Measurements from ENCODE around the gene KCNQ1.

The KCNQ1 gene

DNA sequence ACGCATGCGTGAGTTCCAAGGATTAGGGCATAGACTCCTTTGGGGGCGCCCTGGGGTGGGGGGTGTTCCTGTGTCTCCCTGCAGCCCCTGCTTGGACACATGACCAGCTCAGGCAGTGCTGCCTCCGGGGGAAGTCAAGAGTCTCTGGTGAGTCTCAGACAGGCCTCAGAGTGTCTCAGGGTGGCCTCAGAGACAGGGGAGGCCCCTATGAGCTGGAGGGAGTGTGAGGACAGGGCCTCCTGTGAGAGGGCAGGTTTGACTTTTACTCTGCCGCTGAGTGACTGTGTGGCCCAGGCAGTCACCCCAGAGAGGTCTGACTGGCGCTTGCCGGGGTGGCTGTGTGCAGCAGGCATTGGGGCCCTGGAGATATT, 296.2 kb downstream of the KCNQ1 start:
- TF ChIP-seq TOX (CRISPR knock-in tag; IDR thresholded peaks at IDR 0.05; ENCODE audit: borderline replicate concordance) (no peak), CREB5 (CRISPR knock-in tag; IDR thresholded peaks at IDR 0.05; ENCODE audit: low read depth) (no peak), SNAI2 (CRISPR knock-in tag; IDR thresholded peaks at IDR 0.05) (no peak), TCF4 (CRISPR knock-in tag; IDR thresholded peaks at IDR 0.05; ENCODE audit: borderline replicate concordance) (no peak), ISL1 (CRISPR knock-in tag; IDR thresholded peaks at IDR 0.05) (no peak), ZNF8 (CRISPR knock-in tag; IDR thresholded peaks at IDR 0.05) (no peak), BACH2 (CRISPR knock-in tag; IDR thresholded peaks at IDR 0.05; ENCODE audit: borderline replicate concordance) (no peak), ESRRG (CRISPR knock-in tag; IDR thresholded peaks at IDR 0.05) (no peak), ZNF70 (CRISPR knock-in tag; IDR thresholded peaks at IDR 0.05) (no peak)
- TF ChIP-seq, protein P1, sequence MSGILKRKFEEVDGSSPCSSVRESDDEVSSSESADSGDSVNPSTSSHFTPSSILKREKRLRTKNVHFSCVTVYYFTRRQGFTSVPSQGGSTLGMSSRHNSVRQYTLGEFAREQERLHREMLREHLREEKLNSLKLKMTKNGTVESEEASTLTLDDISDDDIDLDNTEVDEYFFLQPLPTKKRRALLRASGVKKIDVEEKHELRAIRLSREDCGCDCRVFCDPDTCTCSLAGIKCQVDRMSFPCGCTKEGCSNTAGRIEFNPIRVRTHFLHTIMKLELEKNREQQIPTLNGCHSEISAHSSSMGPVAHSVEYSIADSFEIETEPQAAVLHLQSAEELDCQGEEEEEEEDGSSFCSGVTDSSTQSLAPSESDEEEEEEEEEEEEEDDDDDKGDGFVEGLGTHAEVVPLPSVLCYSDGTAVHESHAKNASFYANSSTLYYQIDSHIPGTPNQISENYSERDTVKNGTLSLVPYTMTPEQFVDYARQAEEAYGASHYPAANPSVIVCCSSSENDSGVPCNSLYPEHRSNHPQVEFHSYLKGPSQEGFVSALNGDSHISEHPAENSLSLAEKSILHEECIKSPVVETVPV (CRISPR knock-in tag; IDR thresholded peaks at IDR 0.05): no peak
- TF ChIP-seq, protein P2, sequence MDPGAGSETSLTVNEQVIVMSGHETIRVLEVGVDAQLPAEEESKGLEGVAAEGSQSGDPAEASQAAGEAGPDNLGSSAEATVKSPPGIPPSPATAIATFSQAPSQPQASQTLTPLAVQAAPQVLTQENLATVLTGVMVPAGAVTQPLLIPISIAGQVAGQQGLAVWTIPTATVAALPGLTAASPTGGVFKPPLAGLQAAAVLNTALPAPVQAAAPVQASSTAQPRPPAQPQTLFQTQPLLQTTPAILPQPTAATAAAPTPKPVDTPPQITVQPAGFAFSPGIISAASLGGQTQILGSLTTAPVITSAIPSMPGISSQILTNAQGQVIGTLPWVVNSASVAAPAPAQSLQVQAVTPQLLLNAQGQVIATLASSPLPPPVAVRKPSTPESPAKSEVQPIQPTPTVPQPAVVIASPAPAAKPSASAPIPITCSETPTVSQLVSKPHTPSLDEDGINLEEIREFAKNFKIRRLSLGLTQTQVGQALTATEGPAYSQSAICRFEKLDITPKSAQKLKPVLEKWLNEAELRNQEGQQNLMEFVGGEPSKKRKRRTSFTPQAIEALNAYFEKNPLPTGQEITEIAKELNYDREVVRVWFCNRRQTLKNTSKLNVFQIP (CRISPR knock-in tag; IDR thresholded peaks at IDR 0.05; ENCODE audit: borderline replicate concordance, low read depth): no peak
- no peak for ATAC-seq

GRCh38 chr11:2741377-2742131, 296.7 kb downstream of the KCNQ1 start:
- ATAC-seq: peak; percentile 34; the same call in 1 of the 3 replicates
- no peak for TF ChIP-seq CREB5 (CRISPR knock-in tag; IDR thresholded peaks at IDR 0.05; ENCODE audit: low read depth)
- TF ChIP-seq GLIS3 (CRISPR knock-in tag; IDR thresholded peaks at IDR 0.05): no peak

DNA sequence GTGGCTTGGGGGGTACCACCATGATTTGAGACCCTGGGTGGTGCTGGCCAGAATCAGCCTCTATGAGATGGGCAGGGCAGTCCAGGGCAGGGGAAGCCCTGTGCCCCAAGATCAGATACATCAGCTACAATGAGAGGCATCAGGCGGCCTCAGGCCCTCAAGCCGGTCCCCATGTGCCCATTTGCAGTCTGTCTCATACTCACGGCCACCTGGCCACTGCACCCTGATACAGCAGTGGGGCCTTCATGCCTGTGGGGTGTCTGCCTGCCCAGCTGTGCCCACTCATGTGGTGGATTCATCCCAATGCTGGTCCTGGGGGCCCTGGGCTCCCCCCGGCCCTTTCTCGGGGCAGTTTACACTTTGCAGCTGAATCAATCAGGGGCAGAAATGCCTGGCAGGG, 297.4 kb downstream of the KCNQ1 start:
- no peak for TF ChIP-seq OSR1 (CRISPR knock-in tag; IDR thresholded peaks at IDR 0.05)
- TF ChIP-seq, protein P2 (CRISPR knock-in tag; IDR thresholded peaks at IDR 0.05; ENCODE audit: borderline replicate concordance, low read depth): no peak
- no peak for ATAC-seq

- no peak for ATAC-seq
- TF ChIP-seq OSR1 (CRISPR knock-in tag; IDR thresholded peaks at IDR 0.05): no peak
- no peak for TF ChIP-seq RARB (CRISPR knock-in tag; IDR thresholded peaks at IDR 0.05)
- TF ChIP-seq CSDC2 (CRISPR knock-in tag; IDR thresholded peaks at IDR 0.05): no peak
- TF ChIP-seq ISL1 (CRISPR knock-in tag; IDR thresholded peaks at IDR 0.05): no peak
- TF ChIP-seq TCF4 (CRISPR knock-in tag; IDR thresholded peaks at IDR 0.05; ENCODE audit: borderline replicate concordance): no peak
- TF ChIP-seq SNAI2 (CRISPR knock-in tag; IDR thresholded peaks at IDR 0.05): no peak
- no peak for TF ChIP-seq ZFP3 (CRISPR knock-in tag; IDR thresholded peaks at IDR 0.05)
- TF ChIP-seq, protein P1 (CRISPR knock-in tag; IDR thresholded peaks at IDR 0.05): no peak
- no peak for TF ChIP-seq PPARA (CRISPR knock-in tag; IDR thresholded peaks at IDR 0.05; ENCODE audit: borderline replicate concordance)
- no peak for TF ChIP-seq CREB5 (CRISPR knock-in tag; IDR thresholded peaks at IDR 0.05; ENCODE audit: low read depth)
Measured at GRCh38 chr11:2742611-2743426, 298.0 kb downstream of the KCNQ1 start.

All from SK-N-SH treated with all-trans-retinoic acid at 6 μM for 48 hours (cell line).